Liver (tissue), 9 donors: ENCODE data around the gene CES2. TPM values are rescaled to one million over a fixed set of nuclear protein-coding genes. Genes with fewer than 3 reads are reported as not detected.

ENCODE experiments used
- DNase-seq: peaks from one replicate; pipeline ENCODE4 v3.0.0-alpha.2; 2017; ENCODE audit warnings: low spot score
- H3K27ac ChIP-seq, 2 donors: one replicate each; pipeline ENCODE4 v1.7.0; 2013; ENCODE audit warnings: inconsistent platforms in 2 of 2, low read length in 2 of 2, control low read depth in 1 of 2, low read depth in 1 of 2, mild to moderate bottlenecking in 1 of 2
- H3K27me3 ChIP-seq, 4 donors: one replicate each; pipeline versions ENCODE4 v1.6.1 to v1.7.0; 2013; ENCODE audit warnings: low read length in 3 of 4, inconsistent platforms in 1 of 4, mild to moderate bottlenecking in 1 of 4, moderate library complexity in 1 of 4; ENCODE audit not compliant: control insufficient read depth in 4 of 4, insufficient read depth in 4 of 4
- H3K36me3 ChIP-seq, 4 donors: one replicate each; pipeline versions ENCODE4 v1.6.1 to v1.7.0; 2013; ENCODE audit warnings: low read length in 3 of 4, mild to moderate bottlenecking in 3 of 4, low read depth in 1 of 4, moderate library complexity in 1 of 4; ENCODE audit not compliant: control insufficient read depth in 4 of 4, insufficient read depth in 3 of 4
- H3K4me1 ChIP-seq, 4 donors: one replicate each; pipeline versions ENCODE4 v1.6.1 to v1.7.0; 2013; ENCODE audit warnings: low read length in 3 of 4, mild to moderate bottlenecking in 3 of 4, moderate library complexity in 1 of 4; ENCODE audit not compliant: control insufficient read depth in 4 of 4, insufficient read depth in 4 of 4
- H3K4me3 ChIP-seq, 3 donors: one replicate each; pipeline versions ENCODE4 v1.6.1 to v1.7.0; 2013; ENCODE audit warnings: low read length in 3 of 3, control low read depth in 1 of 3, low read depth in 1 of 3, mild to moderate bottlenecking in 1 of 3
- H3K9ac ChIP-seq, 2 donors: one replicate each; pipeline ENCODE4 v1.7.0; 2013; ENCODE audit warnings: low read length in 2 of 2, mild to moderate bottlenecking in 2 of 2, moderate library complexity in 2 of 2, control low read depth in 1 of 2, low read depth in 1 of 2
- H3K9me3 ChIP-seq, 4 donors: one replicate each; pipeline versions ENCODE4 v1.6.1 to v1.7.0; 2013; ENCODE audit warnings: low read length in 3 of 4; ENCODE audit not compliant: control insufficient read depth in 4 of 4
- ATF3 ChIP-seq: IDR thresholded peaks from 2 replicates; pipeline ENCODE4 v1.6.1; 2016; ENCODE audit warnings: antibody characterized with exemption
- EGR1 ChIP-seq, 2 donors: IDR thresholded peaks; 2 replicates each; pipeline ENCODE4 v1.6.1; 2016 to 2018; ENCODE audit warnings: antibody characterized with exemption in 2 of 2, low read depth in 2 of 2
- FOXA1 ChIP-seq: IDR thresholded peaks from 2 replicates; pipeline ENCODE4 v1.6.1; 2016; ENCODE audit warnings: antibody characterized with exemption
- FOXA2 ChIP-seq: IDR thresholded peaks from 2 replicates; pipeline ENCODE4 v1.6.1; 2016; ENCODE audit warnings: antibody characterized with exemption
- GABPA ChIP-seq, 2 donors: IDR thresholded peaks in 1 of 2; conservative IDR thresholded peaks in 1 of 2; 2 replicates each; pipeline ENCODE4 v1.6.1; 2016; ENCODE audit warnings: antibody characterized with exemption in 2 of 2, mild to moderate bottlenecking in 1 of 2, moderate library complexity in 1 of 2
- HNF4A ChIP-seq, 2 donors: conservative IDR thresholded peaks; 2 replicates each; pipeline ENCODE4 v1.6.1; 2016; ENCODE audit warnings: antibody characterized with exemption in 2 of 2, mild to moderate bottlenecking in 2 of 2
- HNF4G ChIP-seq: IDR thresholded peaks from 2 replicates; pipeline ENCODE4 v1.6.1; 2016; ENCODE audit warnings: antibody characterized with exemption
- JUND ChIP-seq, 2 donors: IDR thresholded peaks; 2 replicates each; pipeline ENCODE4 v1.6.1; 2016; ENCODE audit warnings: antibody characterized with exemption in 2 of 2
- MAX ChIP-seq: IDR thresholded peaks from 2 replicates; pipeline ENCODE4 v1.6.1; 2016; ENCODE audit warnings: antibody characterized with exemption
- NR2F2 ChIP-seq: IDR thresholded peaks from 2 replicates; pipeline ENCODE4 v1.6.1; 2016; ENCODE audit warnings: antibody characterized with exemption
- RAD21 ChIP-seq, 2 donors: IDR thresholded peaks; 2 replicates each; pipeline ENCODE4 v1.6.1; 2016; ENCODE audit warnings: antibody characterized with exemption in 2 of 2, mild to moderate bottlenecking in 2 of 2
- REST ChIP-seq: IDR thresholded peaks from 2 replicates; pipeline ENCODE4 v1.6.1; 2016; ENCODE audit warnings: antibody characterized with exemption, mild to moderate bottlenecking
- RXRA ChIP-seq, 2 donors: IDR thresholded peaks; 2 replicates each; pipeline ENCODE4 v1.6.1; 2017 to 2018; ENCODE audit warnings: antibody characterized with exemption in 2 of 2, mild to moderate bottlenecking in 1 of 2
- SP1 ChIP-seq: IDR thresholded peaks from 2 replicates; pipeline ENCODE4 v1.6.1; 2018; ENCODE audit warnings: antibody characterized with exemption, mild to moderate bottlenecking
- TAF1 ChIP-seq: conservative IDR thresholded peaks from 2 replicates; pipeline ENCODE4 v1.6.1; 2016; ENCODE audit warnings: antibody characterized with exemption, mild to moderate bottlenecking
- YY1 ChIP-seq: IDR thresholded peaks from 2 replicates; pipeline ENCODE4 v1.6.1; 2016; ENCODE audit warnings: antibody characterized with exemption, mild to moderate bottlenecking
- ZBTB33 ChIP-seq: IDR thresholded peaks from 2 replicates; pipeline ENCODE4 v1.6.1; 2016; ENCODE audit warnings: antibody characterized with exemption
- WGBS: extraction: QIAGEN DNeasy Blood & Tissue Kit; methylation state at CpG from one replicate; pipeline ENCODE4 v1.1.7; 2013; 5-methylcytosine and 5-hydroxymethylcytosine counted together
- polyA plus RNA-seq, 2 donors: library from polyadenylated mRNA; stranded (reverse) in 1 of 2; unstranded in 1 of 2; fragments of 200-250 nt in 1 of 2; fragments of >200 nt in 1 of 2; fragmentation: Nextera tagmentation in 1 of 2; extraction: Ambion mirVana in 1 of 2; gene quantifications; one replicate each; pipeline versions ENCODE4 v1.2.1 to v1.2.3, GENCODE V29; 2013 to 2015
- total RNA-seq, 2 donors: library from RNA; depleted of rRNA; stranded (reverse); fragments of >200 nt; gene quantifications; one replicate each; pipeline ENCODE4 v1.2.3, GENCODE V29; 2014
- donor health status: healthy.
- donor health status: healthy.
- donor health status: healthy.
- donor health status: healthy.
- donor health status: healthy.

Gene CES2
- total and polyA plus RNA-seq, 4 donors = 21.2 to 200 (median 182) TPM

- 65% methylated on average over 6 of the region's 6 CpGs for WGBS
- Histone ChIP-seq H3K27me3 (no peaks in the 10 kb centered on the region), H3K9me3 (no peaks in the 10 kb centered on the region), H3K4me1 (peaks cover 6 to 22% (median 17%) of the 10 kb centered on the region in 4 donors), H3K27ac (peak overlapping the region; percentile 9 to 61), H3K36me3 (no peaks in the 10 kb centered on the region), H3K9ac (no peak overlapping the region), H3K4me3 (no peak overlapping the region)
- no peak for DNase-seq
- TF ChIP-seq HNF4A (conservative IDR thresholded peaks at IDR 0.05) = peak; percentile 76 to 82
- TF ChIP-seq RAD21 (IDR thresholded peaks at IDR 0.05) = no peak
- no peak for TF ChIP-seq FOXA2
- peak; percentile 43 for TF ChIP-seq SP1
- no peak for TF ChIP-seq HNF4G
- TF ChIP-seq JUND (IDR thresholded peaks at IDR 0.05) = no peak
- TF ChIP-seq YY1 = no peak
- TF ChIP-seq NR2F2 = peak; percentile 39
- TF ChIP-seq TAF1 = no peak
- peak; percentile 58 to 81 for TF ChIP-seq RXRA (IDR thresholded peaks at IDR 0.05)
- no peak for TF ChIP-seq ZBTB33
- no peak for TF ChIP-seq MAX
- TF ChIP-seq GABPA (IDR thresholded peaks at IDR 0.05 in 1 of 2, conservative IDR thresholded peaks at IDR 0.05 in 1 of 2) = no peak
- TF ChIP-seq FOXA1 = no peak
Measured at GRCh38 chr16:66899310-66899944, 35.9 kb upstream of the CES2 start.

- H3K27me3 ChIP-seq = no peaks in the 10 kb centered on the region
- TF ChIP-seq FOXA2 (no peak), JUND (IDR thresholded peaks at IDR 0.05) (peak in 1 of 2 donors; percentile 27), MAX (no peak), GABPA (IDR thresholded peaks at IDR 0.05 in 1 of 2, conservative IDR thresholded peaks at IDR 0.05 in 1 of 2) (no peak), ATF3 (no peak), RAD21 (IDR thresholded peaks at IDR 0.05) (no peak), SP1 (peak; percentile 5), EGR1 (IDR thresholded peaks at IDR 0.05; ENCODE audit: low read depth in 2 of 2) (no peak), HNF4G (no peak), REST (no peak)
- no peak overlapping the region for H3K4me3 ChIP-seq
- no peak overlapping the region for H3K9ac ChIP-seq
- WGBS = 53% methylated on average over 9 of the region's 9 CpGs
- H3K4me1 ChIP-seq = peaks cover 6 to 22% (median 17%) of the 10 kb centered on the region in 4 donors
- peak; percentile 70 for DNase-seq
- peak overlapping the region; percentile 9 to 61 for H3K27ac ChIP-seq
- no peaks in the 10 kb centered on the region for H3K9me3 ChIP-seq
- H3K36me3 ChIP-seq = no peaks in the 10 kb centered on the region
Measured at GRCh38 chr16:66899945-66900710, 35.2 kb upstream of the CES2 start.
